ENCODE results near the gene CDV3. TPM values are rescaled to one million over a fixed set of nuclear protein-coding genes. Genes with fewer than 3 reads are reported as not detected.

CDV3 gene
- total RNA-seq, 2 donors from 2014 or later = 114 to 118 TPM

DNA sequence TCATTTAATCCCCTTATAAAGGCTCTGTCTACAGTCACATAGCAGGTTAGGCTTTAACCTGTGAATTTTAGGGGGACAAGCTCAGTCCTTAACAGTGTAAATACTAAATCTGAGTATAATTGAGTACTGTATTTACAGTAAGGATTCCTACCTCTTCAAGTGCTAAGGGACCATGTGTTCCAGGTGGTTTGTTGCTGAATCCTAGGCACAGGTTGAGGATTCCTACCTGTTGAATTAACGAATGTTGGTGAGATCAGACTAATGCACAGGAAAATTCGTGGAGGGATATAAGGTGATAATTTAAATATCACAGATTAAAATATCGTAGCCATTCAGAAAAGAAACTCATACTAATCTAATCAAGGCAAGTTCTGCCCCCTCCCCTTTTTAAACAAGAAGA lies 24.9 kb downstream of the CDV3 start:
- no peak overlapping the region for H3K4me3 ChIP-seq (ENCODE audit: low read length)
- no peak for DNase-seq
- WGBS, 2 experiments (ENCODE audit: insufficient coverage in 1 of 2, insufficient read length in 1 of 2) = 86% methylated on average over 2 of the region's 3 CpGs; no CpG with 5 or more reads in 1 of the 2 experiments
- Mint-ChIP-seq H3K27ac (peak overlapping the region; percentile 50), H3K27me3 (ENCODE audit: insufficient read depth) (no peaks in the 10 kb centered on the region), H3K4me3 (no peak overlapping the region), H3K4me1 (peaks cover 10% of the 10 kb centered on the region), H3K9me3 (no peaks in the 10 kb centered on the region), H3K36me3 (ENCODE audit: low read depth) (peaks cover 20% of the 10 kb centered on the region)
- H3K27ac ChIP-seq (ENCODE audit: low read depth, low read length) = no peak overlapping the region
- peaks cover 31% of the 10 kb centered on the region for H3K36me3 ChIP-seq (ENCODE audit: control insufficient read depth, insufficient read depth, low read length)
- TF ChIP-seq, protein P1, sequence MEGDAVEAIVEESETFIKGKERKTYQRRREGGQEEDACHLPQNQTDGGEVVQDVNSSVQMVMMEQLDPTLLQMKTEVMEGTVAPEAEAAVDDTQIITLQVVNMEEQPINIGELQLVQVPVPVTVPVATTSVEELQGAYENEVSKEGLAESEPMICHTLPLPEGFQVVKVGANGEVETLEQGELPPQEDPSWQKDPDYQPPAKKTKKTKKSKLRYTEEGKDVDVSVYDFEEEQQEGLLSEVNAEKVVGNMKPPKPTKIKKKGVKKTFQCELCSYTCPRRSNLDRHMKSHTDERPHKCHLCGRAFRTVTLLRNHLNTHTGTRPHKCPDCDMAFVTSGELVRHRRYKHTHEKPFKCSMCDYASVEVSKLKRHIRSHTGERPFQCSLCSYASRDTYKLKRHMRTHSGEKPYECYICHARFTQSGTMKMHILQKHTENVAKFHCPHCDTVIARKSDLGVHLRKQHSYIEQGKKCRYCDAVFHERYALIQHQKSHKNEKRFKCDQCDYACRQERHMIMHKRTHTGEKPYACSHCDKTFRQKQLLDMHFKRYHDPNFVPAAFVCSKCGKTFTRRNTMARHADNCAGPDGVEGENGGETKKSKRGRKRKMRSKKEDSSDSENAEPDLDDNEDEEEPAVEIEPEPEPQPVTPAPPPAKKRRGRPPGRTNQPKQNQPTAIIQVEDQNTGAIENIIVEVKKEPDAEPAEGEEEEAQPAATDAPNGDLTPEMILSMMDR (conservative IDR thresholded peaks at IDR 0.05) = no peak
- no peak overlapping the region for H3K9ac ChIP-seq (ENCODE audit: extremely low read depth, low read length, poor library complexity, severe bottlenecking)
- peaks cover 3% of the 10 kb centered on the region for H3K4me1 ChIP-seq (ENCODE audit: control insufficient read depth, insufficient read depth, low read length)
- no peaks in the 10 kb centered on the region for H3K9me3 ChIP-seq (ENCODE audit: control insufficient read depth, low read length)
- H3K27me3 ChIP-seq (ENCODE audit: control insufficient read depth, insufficient read depth, low read length, poor library complexity, severe bottlenecking) = no peaks in the 10 kb centered on the region

DNA sequence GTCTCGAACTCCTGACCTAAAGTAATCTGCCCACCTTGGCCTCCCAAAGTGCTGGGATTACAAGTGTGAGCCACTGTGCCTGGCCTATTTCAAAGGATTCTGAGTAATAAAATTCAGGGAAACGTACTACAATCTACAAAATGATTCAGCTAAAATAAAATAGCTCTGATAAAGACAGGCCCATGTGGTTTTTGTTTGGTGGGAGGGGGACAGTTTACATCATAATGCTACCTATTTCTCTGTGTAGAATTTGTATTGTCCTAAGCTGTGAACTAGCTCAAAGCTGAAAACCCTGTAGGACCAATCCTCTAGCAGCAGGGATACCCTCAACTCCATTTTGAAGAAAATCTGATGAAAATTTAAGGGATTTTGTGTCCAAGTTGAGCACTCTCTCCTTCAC lies 25.8 kb downstream of the CDV3 start:
- H3K4me1 Mint-ChIP-seq = peaks cover 10% of the 10 kb centered on the region
- H3K36me3 ChIP-seq (ENCODE audit: control insufficient read depth, insufficient read depth, low read length) = peaks cover 36% of the 10 kb centered on the region
- H3K27me3 ChIP-seq (ENCODE audit: control insufficient read depth, insufficient read depth, low read length, poor library complexity, severe bottlenecking) = no peaks in the 10 kb centered on the region
- no peak overlapping the region for H3K27ac Mint-ChIP-seq
- no peaks in the 10 kb centered on the region for H3K9me3 ChIP-seq (ENCODE audit: control insufficient read depth, low read length)
- TF ChIP-seq, protein P1 (conservative IDR thresholded peaks at IDR 0.05) = no peak
- no peak for DNase-seq
- no peaks in the 10 kb centered on the region for H3K9me3 Mint-ChIP-seq
- H3K36me3 Mint-ChIP-seq (ENCODE audit: low read depth) = peaks cover 23% of the 10 kb centered on the region
- H3K4me3 ChIP-seq (ENCODE audit: low read length) = no peak overlapping the region
- H3K27ac ChIP-seq (ENCODE audit: low read depth, low read length) = no peak overlapping the region
- WGBS, 2 experiments (ENCODE audit: insufficient coverage in 1 of 2, insufficient read length in 1 of 2) = 89 to 95% methylated on average over 1 to 2 of the region's 2 CpGs
- H3K9ac ChIP-seq (ENCODE audit: extremely low read depth, low read length, poor library complexity, severe bottlenecking) = no peak overlapping the region
- H3K27me3 Mint-ChIP-seq (ENCODE audit: insufficient read depth) = no peaks in the 10 kb centered on the region
- H3K4me1 ChIP-seq (ENCODE audit: control insufficient read depth, insufficient read depth, low read length) = peaks cover 3% of the 10 kb centered on the region
- no peak overlapping the region for H3K4me3 Mint-ChIP-seq

DNA sequence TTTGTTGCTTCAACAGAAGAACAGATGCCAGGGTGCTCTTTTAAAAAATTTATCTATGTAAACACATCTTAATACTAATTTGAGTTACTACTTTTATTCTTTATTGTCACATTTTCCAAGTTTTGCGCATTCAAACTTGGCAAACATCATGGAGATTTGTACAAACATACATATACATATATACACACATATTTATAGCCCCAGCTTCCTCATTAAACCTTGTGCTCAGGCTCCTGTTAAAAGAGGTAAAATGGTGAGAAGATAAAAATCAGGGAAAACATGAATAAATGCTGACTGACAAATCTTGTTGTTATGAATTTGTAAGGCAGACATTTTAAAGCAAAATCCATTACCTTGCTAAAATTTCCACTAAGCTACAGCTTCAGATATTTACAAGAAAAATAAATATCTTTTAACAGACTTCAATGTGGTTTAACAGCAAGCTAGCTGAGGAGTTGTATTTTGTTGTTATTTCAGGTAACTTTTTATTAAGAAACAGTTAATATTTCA lies 27.1 kb downstream of the CDV3 start:
- Mint-ChIP-seq H3K36me3 (ENCODE audit: low read depth) (peaks cover 32% of the 10 kb centered on the region), H3K27ac (no peak overlapping the region), H3K4me1 (peaks cover 10% of the 10 kb centered on the region), H3K27me3 (ENCODE audit: insufficient read depth) (no peaks in the 10 kb centered on the region), H3K4me3 (no peak overlapping the region), H3K9me3 (no peaks in the 10 kb centered on the region)
- TF ChIP-seq, protein P1 (conservative IDR thresholded peaks at IDR 0.05) = no peak
- H3K27ac ChIP-seq (ENCODE audit: low read depth, low read length) = no peak overlapping the region
- no peaks in the 10 kb centered on the region for H3K27me3 ChIP-seq (ENCODE audit: control insufficient read depth, insufficient read depth, low read length, poor library complexity, severe bottlenecking)
- H3K4me3 ChIP-seq (ENCODE audit: low read length) = no peak overlapping the region
- H3K9ac ChIP-seq (ENCODE audit: extremely low read depth, low read length, poor library complexity, severe bottlenecking) = no peak overlapping the region
- no peaks in the 10 kb centered on the region for H3K9me3 ChIP-seq (ENCODE audit: control insufficient read depth, low read length)
- WGBS, 2 experiments (ENCODE audit: insufficient coverage in 1 of 2, insufficient read length in 1 of 2) = 92 to 100% methylated on average over 1 of the region's 1 CpG
- DNase-seq = no peak
- H3K4me1 ChIP-seq (ENCODE audit: control insufficient read depth, insufficient read depth, low read length) = peaks cover 3% of the 10 kb centered on the region
- H3K36me3 ChIP-seq (ENCODE audit: control insufficient read depth, insufficient read depth, low read length) = peaks cover 50% of the 10 kb centered on the region
